Upper lobe of right lung (tissue), 1 donor: ENCODE measurements around the gene PLP2. TPM values are rescaled to one million over a fixed set of nuclear protein-coding genes. Genes with fewer than 3 reads are reported as not detected.
"Not testable (repeated sequence)": the region's sequence is repeated elsewhere in the genome, so short reads cannot be mapped to it uniquely, and the experiment has no call there.

Experiments
- ATAC-seq: fragments of 200-7000 bp; cut with Tn5 transposase; one replicate; pipeline ENCODE4 v1.9.1; 2020; ENCODE audit warnings: mild to moderate bottlenecking, moderate library complexity
- DNase-seq: peaks from one replicate; pipeline ENCODE4 v3.0.0-alpha.2; 2020
- H3K27ac ChIP-seq: fragments of 200-600 bp; one replicate; pipeline ENCODE4 v1.8.0; 2022
- H3K27me3 ChIP-seq: fragments of 200-600 bp; one replicate; pipeline ENCODE4 v1.8.0; 2022; ENCODE audit warnings: mild to moderate bottlenecking
- H3K36me3 ChIP-seq: fragments of 200-600 bp; one replicate; pipeline ENCODE4 v1.8.0; 2022
- H3K4me1 ChIP-seq: fragments of 200-600 bp; one replicate; pipeline ENCODE4 v1.8.0; 2022
- H3K4me3 ChIP-seq: fragments of 200-600 bp; one replicate; pipeline ENCODE4 v1.8.0; 2022; ENCODE audit warnings: mild to moderate bottlenecking
- H3K9me3 ChIP-seq: fragments of 200-600 bp; one replicate; pipeline ENCODE4 v1.8.0; 2022
- intact Hi-C: fragments of 100-400 bp; cut with DNase I; formaldehyde crosslinking; loops from one replicate; pipeline ENCODE4 v1.11.0; 2022
- total RNA-seq: library from RNA; stranded (reverse); fragmentation: NEBNext Ultra II Directional; extraction: Animal tissue kit (Norgen Biotek cat#: 25700); gene quantifications from one replicate; pipeline ENCODE4 v1.2.1, GENCODE V29; 2021
- TF ChIP-seq, protein P1 (sequence below): fragments of 200-600 bp; IDR thresholded peaks from one replicate; pipeline ENCODE4 v1.8.0; 2022; ENCODE audit warnings: antibody characterized with exemption
- donor health status: DM: no; HTN: yes; CAD: no; lungs with severe emphysema.

Gene PLP2
- total RNA-seq, 1 donor from 2014 or later: 90.9 TPM

DNA sequence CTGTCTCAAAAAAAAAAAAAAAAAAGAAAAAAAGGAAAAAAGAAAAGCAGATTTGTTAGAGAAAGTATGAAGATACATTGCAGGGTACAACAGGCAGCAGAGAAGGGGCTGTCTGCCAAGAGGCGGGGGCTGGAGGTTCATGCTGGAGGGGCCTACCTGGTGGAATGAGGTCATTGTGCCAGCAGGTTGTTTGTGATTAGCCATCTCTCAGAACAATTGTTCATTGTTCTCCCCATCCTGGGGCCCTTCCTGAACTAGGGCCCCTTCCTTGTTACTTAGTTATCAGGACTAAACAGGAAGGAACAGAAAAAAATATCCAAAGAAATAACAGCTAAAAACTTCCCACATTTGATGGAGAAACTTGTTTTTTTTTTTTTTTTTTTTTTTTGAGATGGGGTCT lies 34.2 kb upstream of the PLP2 start:
- H3K27ac ChIP-seq: no peak overlapping the region
- H3K27me3 ChIP-seq: no peaks in the 10 kb centered on the region
- no peaks in the 10 kb centered on the region for H3K4me1 ChIP-seq
- no peaks in the 10 kb centered on the region for H3K9me3 ChIP-seq
- H3K36me3 ChIP-seq: no peaks in the 10 kb centered on the region
- TF ChIP-seq, protein P1, sequence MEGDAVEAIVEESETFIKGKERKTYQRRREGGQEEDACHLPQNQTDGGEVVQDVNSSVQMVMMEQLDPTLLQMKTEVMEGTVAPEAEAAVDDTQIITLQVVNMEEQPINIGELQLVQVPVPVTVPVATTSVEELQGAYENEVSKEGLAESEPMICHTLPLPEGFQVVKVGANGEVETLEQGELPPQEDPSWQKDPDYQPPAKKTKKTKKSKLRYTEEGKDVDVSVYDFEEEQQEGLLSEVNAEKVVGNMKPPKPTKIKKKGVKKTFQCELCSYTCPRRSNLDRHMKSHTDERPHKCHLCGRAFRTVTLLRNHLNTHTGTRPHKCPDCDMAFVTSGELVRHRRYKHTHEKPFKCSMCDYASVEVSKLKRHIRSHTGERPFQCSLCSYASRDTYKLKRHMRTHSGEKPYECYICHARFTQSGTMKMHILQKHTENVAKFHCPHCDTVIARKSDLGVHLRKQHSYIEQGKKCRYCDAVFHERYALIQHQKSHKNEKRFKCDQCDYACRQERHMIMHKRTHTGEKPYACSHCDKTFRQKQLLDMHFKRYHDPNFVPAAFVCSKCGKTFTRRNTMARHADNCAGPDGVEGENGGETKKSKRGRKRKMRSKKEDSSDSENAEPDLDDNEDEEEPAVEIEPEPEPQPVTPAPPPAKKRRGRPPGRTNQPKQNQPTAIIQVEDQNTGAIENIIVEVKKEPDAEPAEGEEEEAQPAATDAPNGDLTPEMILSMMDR: no peak
- H3K4me3 ChIP-seq: no peak overlapping the region
- DNase-seq (no peak), ATAC-seq (no peak)
- intact Hi-C loops: no loop called here

DNA sequence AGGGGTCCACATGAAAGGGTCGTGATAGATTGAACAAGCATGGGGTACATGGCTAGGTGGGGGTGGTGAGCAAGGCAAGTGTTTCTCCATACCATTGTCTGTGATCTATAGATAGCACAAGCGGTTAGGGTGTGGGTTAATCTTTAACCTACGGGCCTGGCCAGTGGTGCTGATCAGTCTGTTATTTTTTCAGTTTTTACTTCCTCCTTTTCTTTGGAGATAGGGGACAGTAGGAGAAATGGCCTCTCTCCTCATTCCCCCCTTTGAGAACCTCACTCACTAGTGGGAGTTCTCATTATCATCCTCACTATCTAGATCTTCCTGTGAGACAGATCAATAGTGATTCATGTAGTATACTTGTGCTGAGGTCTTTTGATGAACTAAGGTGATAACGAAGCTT lies 32.0 kb upstream of the PLP2 start:
- H3K27ac ChIP-seq: no peak overlapping the region
- TF ChIP-seq, protein P1: no peak
- DNase-seq (no peak), ATAC-seq (no peak)
- no peak overlapping the region for H3K4me3 ChIP-seq
- intact Hi-C loops: no loop called here
- no peaks in the 10 kb centered on the region for H3K36me3 ChIP-seq
- no peaks in the 10 kb centered on the region for H3K9me3 ChIP-seq
- H3K27me3 ChIP-seq: no peaks in the 10 kb centered on the region
- H3K4me1 ChIP-seq: no peaks in the 10 kb centered on the region

DNA sequence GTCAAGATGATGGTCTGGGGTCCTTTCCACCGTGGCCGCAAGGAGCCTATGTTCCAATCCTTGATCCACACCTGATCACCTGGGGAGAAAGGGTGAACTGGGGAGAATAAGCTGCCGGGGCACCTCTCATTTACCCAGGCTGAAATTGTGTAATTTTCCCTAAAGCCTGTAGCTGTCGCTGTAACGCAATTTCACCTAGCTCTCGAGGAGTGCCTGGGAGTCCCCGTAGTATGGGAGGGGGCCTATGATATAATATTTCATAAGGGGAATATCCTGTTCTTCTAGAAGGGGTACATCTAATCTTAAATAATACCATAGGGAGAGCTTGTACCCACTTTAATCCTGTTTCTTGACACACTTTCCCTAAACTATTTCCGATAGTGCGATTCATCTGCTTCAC lies 29.4 kb upstream of the PLP2 start:
- H3K36me3 ChIP-seq, H3K9me3 ChIP-seq, intact Hi-C loops, H3K4me1 ChIP-seq, ATAC-seq, H3K4me3 ChIP-seq, DNase-seq, H3K27me3 ChIP-seq, H3K27ac ChIP-seq: not testable (repeated sequence)
- TF ChIP-seq, protein P1: peak; percentile 47

DNA sequence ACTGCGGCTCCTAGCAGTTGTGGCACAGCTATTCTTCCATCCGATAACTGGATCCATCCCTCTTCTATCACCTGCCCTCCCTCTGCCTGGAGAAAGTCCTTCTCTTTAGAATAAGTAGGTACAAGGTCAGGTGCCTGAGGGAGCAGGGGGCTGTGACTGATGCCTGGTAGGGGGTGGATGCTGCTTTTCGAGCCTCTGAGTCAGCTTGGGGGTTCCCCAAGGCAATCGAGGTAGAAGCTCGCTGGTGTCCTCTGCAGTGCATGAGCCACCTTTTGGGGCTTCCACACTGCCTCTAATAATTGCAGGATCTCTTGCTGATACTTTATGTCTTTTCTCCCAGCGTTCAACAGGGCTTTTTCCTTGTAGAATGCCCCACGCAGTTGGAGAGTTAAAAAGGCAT lies 28.5 kb upstream of the PLP2 start:
- H3K4me1 ChIP-seq, H3K27ac ChIP-seq, ATAC-seq, H3K36me3 ChIP-seq, H3K4me3 ChIP-seq, H3K9me3 ChIP-seq, H3K27me3 ChIP-seq, DNase-seq, intact Hi-C loops: not testable (repeated sequence)

DNA sequence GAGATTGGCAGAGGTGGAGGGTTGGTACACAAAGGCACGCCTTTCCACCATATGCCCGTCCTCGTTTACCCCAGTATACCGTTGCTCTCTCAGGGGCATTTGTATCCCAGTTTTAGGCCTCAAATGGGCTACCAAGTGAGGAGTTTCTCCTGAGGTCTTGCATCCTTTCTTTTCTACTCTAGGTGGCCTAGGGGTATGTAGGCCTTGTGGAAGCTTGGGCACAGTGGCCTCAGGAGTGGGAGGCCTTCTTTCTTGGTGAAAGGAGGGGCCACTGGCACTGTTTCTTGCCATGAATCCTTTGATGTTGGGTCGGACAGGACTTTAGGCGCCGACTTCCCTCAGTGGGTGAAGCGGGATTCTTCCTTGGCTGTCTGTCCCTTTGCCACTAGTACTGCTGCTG lies 24.4 kb upstream of the PLP2 start:
- Histone ChIP-seq H3K4me3 (no peak overlapping the region), H3K36me3 (no peaks in the 10 kb centered on the region), H3K9me3 (no peaks in the 10 kb centered on the region), H3K27ac (no peak overlapping the region), H3K27me3 (no peaks in the 10 kb centered on the region), H3K4me1 (no peaks in the 10 kb centered on the region)
- DNase-seq (no peak), ATAC-seq (no peak)
- TF ChIP-seq, protein P1: no peak
- intact Hi-C loops: no loop called here

DNA sequence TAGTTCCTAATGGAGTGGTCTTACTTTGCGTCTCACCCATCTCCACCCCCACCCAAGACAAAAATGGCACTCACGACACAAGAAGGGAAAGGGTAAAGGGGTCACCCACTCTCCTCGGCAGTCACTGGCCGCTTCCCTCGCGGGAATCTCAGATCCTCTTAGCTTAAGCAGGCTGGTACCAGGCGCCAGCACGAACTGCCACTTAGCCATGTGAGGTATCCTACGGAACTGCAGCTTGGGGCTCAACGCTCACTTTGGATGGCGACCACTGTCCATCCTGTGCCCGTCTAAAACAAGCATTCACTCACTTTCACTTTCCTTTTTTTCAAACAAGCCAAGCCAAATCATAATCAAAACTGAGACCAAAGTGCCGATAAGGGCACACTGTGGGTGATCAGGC lies 23.8 kb upstream of the PLP2 start:
- H3K4me3 ChIP-seq: no peak overlapping the region
- no peaks in the 10 kb centered on the region for H3K27me3 ChIP-seq
- H3K36me3 ChIP-seq: no peaks in the 10 kb centered on the region
- TF ChIP-seq, protein P1: no peak
- intact Hi-C loops: no loop called here
- no peaks in the 10 kb centered on the region for H3K4me1 ChIP-seq
- H3K9me3 ChIP-seq: no peaks in the 10 kb centered on the region
- ATAC-seq (no peak), DNase-seq (no peak)
- H3K27ac ChIP-seq: no peak overlapping the region

DNA sequence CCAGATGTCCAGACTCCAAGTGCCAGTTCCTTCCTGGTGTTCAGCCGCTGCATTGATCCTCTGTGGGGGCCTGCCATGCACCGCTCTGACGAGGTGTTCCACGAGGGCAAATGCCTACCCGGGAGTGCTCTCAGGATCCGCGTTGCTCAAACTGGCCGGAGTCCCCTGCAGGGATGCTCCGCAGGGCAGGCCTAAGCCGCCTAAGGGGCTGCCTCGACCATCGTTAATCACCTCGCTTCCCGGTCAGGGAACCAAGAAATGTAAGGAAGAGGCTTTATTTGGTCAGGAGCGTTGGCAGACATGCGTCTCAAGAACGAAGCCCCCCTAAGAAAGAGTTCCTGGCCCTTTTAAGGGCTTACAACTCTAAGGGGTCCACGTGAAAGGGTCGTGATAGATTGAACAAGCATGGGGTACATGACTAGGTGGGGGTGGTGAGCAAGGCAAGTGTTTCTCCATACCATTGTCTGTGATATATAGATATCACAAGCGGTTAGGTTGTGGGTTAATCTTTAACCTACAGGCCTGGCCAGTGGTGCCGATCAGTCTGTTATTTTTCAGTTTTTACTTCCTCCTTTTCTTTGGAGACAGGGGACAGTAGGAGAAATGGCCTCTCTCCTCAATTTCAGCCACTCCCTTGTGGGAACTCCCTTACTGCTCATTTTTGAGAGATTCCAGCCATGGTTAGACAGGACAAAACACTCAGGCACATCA lies 23.2 kb upstream of the PLP2 start:
- H3K4me3 ChIP-seq, H3K36me3 ChIP-seq, DNase-seq, H3K27ac ChIP-seq, intact Hi-C loops, H3K9me3 ChIP-seq, H3K27me3 ChIP-seq, ATAC-seq, H3K4me1 ChIP-seq: not testable (repeated sequence)

DNA sequence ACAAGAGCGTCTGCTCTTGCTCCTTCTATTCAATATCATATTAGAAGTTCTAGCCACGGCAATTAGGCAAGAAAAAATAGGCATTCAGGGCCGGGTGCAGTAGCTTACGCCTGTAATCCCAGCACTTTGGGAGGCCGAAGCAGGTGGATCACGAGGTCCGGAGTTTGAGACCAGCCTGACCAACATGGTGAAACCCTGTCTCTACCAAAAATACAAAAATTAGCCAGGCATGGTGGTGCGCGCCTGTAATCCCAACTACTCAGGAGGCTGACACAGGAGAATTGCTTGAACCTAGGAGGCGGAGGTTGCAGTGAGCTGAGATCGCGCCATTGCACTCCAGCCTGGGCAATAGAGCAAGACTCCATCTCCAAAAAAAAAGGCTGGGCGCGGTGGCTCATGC lies 22.4 kb upstream of the PLP2 start:
- ATAC-seq, intact Hi-C loops, DNase-seq, H3K27ac ChIP-seq, H3K9me3 ChIP-seq, H3K4me1 ChIP-seq, H3K27me3 ChIP-seq, H3K4me3 ChIP-seq, H3K36me3 ChIP-seq: not testable (repeated sequence)
